H1 (cell line): ENCODE results near the gene UBE2D3. TPM values are rescaled to one million over a fixed set of nuclear protein-coding genes. Genes with fewer than 3 reads are reported as not detected.

ENCODE experiments used
- CTCF ChIA-PET: fragments of 300-600 bp; sonication (Branson Sonifier 250); formaldehyde crosslinking; loops from one replicate; lab custom pipeline; 2021; ENCODE audit not compliant: partially characterized antibody; lab: Charles Lee
- POLR2A ChIA-PET: fragments of 300-600 bp; sonication (Branson Sonifier 250); formaldehyde crosslinking; loops from one replicate; lab custom pipeline; 2021; ENCODE audit warnings: inconsistent platforms; ENCODE audit not compliant: partially characterized antibody; lab: Charles Lee
- DNase-seq, 2 experiments: peaks; one replicate each; pipeline versions ENCODE4 v3.0.0 to v3.0.0-alpha.2; 2010 to 2022; ENCODE audit warnings: low spot score in 2 of 2, low read depth in 1 of 2, mixed read lengths in 1 of 2
- FAIRE-seq: peaks from 2 replicates; lab custom pipeline; 2011; peaks lifted over from hg19 to GRCh38; lab: Jason Lieb, UNC
- H2AFZ ChIP-seq: 2 replicates; pipeline ENCODE4 v1.8.1; 2012; ENCODE audit warnings: low read length, inconsistent platforms
- H2AK5ac ChIP-seq: 2 replicates; pipeline ENCODE4 v1.6.1; 2013; ENCODE audit warnings: low read depth, low read length
- H2BK120ac ChIP-seq: replicated peaks from 2 replicates; pipeline ENCODE3; 2013; ENCODE audit warnings: low read depth, low read length, inconsistent platforms
- H2BK12ac ChIP-seq: 2 replicates; pipeline ENCODE4 v1.6.1; 2013; ENCODE audit warnings: low read depth, low read length
- H2BK15ac ChIP-seq: 2 replicates; pipeline ENCODE4 v1.6.1; 2013; ENCODE audit warnings: low read length
- H2BK20ac ChIP-seq: 2 replicates; pipeline ENCODE4 v1.6.1; 2013; ENCODE audit warnings: low read length
- H2BK5ac ChIP-seq: 2 replicates; pipeline ENCODE4 v1.6.1; 2013; ENCODE audit warnings: low read depth, low read length
- H3K14ac ChIP-seq: 2 replicates; pipeline ENCODE4 v1.6.1; 2013; ENCODE audit warnings: inconsistent platforms; ENCODE audit not compliant: insufficient read length
- H3K18ac ChIP-seq: 2 replicates; pipeline ENCODE4 v1.6.1; 2013; ENCODE audit warnings: low read length; ENCODE audit errors: extremely low read depth
- H3K23ac ChIP-seq: 2 replicates; pipeline ENCODE4 v1.6.1; 2013; ENCODE audit warnings: inconsistent platforms; ENCODE audit not compliant: insufficient read length
- H3K23me2 ChIP-seq: 2 replicates; pipeline ENCODE4 v1.6.1; 2013; ENCODE audit warnings: low read depth, low read length
- H3K27ac ChIP-seq: 2 replicates; pipeline ENCODE4 v1.6.1; 2011; ENCODE audit warnings: low read depth, low read length, inconsistent platforms
- H3K27me3 ChIP-seq, 4 experiments: replicated peaks in 1 of 4; 1 replicate in 1 of 4; 2 replicates in 3 of 4; pipeline versions ENCODE4 v1.6.1 to v1.8.1; 2011 to 2013; ENCODE audit warnings: low read length in 3 of 4, mild to moderate bottlenecking in 3 of 4, inconsistent platforms in 2 of 4, mixed read lengths in 2 of 4, moderate library complexity in 1 of 4; ENCODE audit not compliant: control insufficient read depth in 3 of 4, insufficient read depth in 3 of 4; ENCODE audit errors: extremely low read depth in 1 of 4
- H3K36me3 ChIP-seq, 4 experiments: 2 replicates each; pipeline versions ENCODE4 v1.6.1 to v1.8.1; 2011 to 2013; ENCODE audit warnings: mild to moderate bottlenecking in 4 of 4, low read length in 3 of 4, moderate library complexity in 2 of 4, control low read depth in 1 of 4, inconsistent platforms in 1 of 4; ENCODE audit not compliant: insufficient read depth in 4 of 4, control insufficient read depth in 2 of 4
- H3K4ac ChIP-seq: replicated peaks from 2 replicates; pipeline ENCODE3; 2013; ENCODE audit warnings: low read length, low read depth, mixed read lengths, inconsistent platforms; ENCODE audit not compliant: insufficient read length
- H3K4me1 ChIP-seq, 4 experiments: replicated peaks in 1 of 4; 1 replicate in 1 of 4; 2 replicates in 3 of 4; pipeline versions ENCODE4 v1.6.1 to v1.8.1; 2011 to 2013; ENCODE audit warnings: low read length in 3 of 4, inconsistent platforms in 2 of 4, mixed read lengths in 1 of 4; ENCODE audit not compliant: insufficient read depth in 4 of 4, control insufficient read depth in 3 of 4
- H3K4me2 ChIP-seq, 2 experiments: 2 replicates each; pipeline versions ENCODE4 v1.6.1 to v1.8.1; 2011 to 2013; ENCODE audit warnings: low read depth in 2 of 2, low read length in 2 of 2, control low read depth in 1 of 2, inconsistent platforms in 1 of 2, mild to moderate bottlenecking in 1 of 2; ENCODE audit not compliant: insufficient read depth in 1 of 2
- H3K4me3 ChIP-seq, 4 experiments: fragments of 200-600, 300-600 bp in 1 of 4; sonication (generic), shearing (Covaris generic), sonication (Bioruptor Twin) in 1 of 4; 2 replicates each; pipeline versions ENCODE4 v1.5.1 to v1.8.1; 2011 to 2016; ENCODE audit warnings: low read length in 4 of 4, low read depth in 3 of 4, control low read depth in 2 of 4, inconsistent platforms in 2 of 4, mild to moderate bottlenecking in 2 of 4, mixed read lengths in 1 of 4, moderate library complexity in 1 of 4; ENCODE audit not compliant: insufficient read depth in 2 of 4; ENCODE audit errors: extremely low read depth in 1 of 4
- H3K56ac ChIP-seq: replicated peaks from 2 replicates; pipeline ENCODE3; 2013; ENCODE audit warnings: low read depth, mild to moderate bottlenecking, mixed read lengths, low read length, inconsistent platforms; ENCODE audit not compliant: insufficient read length
- H3K79me1 ChIP-seq: 2 replicates; pipeline ENCODE4 v1.6.1; 2013; ENCODE audit warnings: low read depth, low read length, control low read depth
- H3K79me2 ChIP-seq, 2 experiments: 2 replicates each; pipeline versions ENCODE4 v1.6.1 to v1.8.1; 2012 to 2013; ENCODE audit warnings: low read length in 2 of 2, mild to moderate bottlenecking in 2 of 2, inconsistent platforms in 1 of 2; ENCODE audit not compliant: insufficient read depth in 2 of 2, control insufficient read depth in 1 of 2
- H3K9ac ChIP-seq, 4 experiments: replicated peaks in 1 of 4; 1 replicate in 1 of 4; 2 replicates in 3 of 4; pipeline versions ENCODE4 v1.6.1 to v1.8.1; 2011 to 2013; ENCODE audit warnings: low read depth in 3 of 4, low read length in 3 of 4, control low read depth in 2 of 4, mild to moderate bottlenecking in 2 of 4, moderate library complexity in 2 of 4, inconsistent platforms in 1 of 4; ENCODE audit errors: extremely low read depth in 1 of 4
- H3K9me3 ChIP-seq, 2 experiments: 2 replicates each; pipeline versions ENCODE4 v1.6.1 to v1.8.1; 2012 to 2013; ENCODE audit warnings: mild to moderate bottlenecking in 2 of 2, moderate library complexity in 2 of 2, control low read depth in 1 of 2, inconsistent platforms in 1 of 2, low read depth in 1 of 2, low read length in 1 of 2, mixed read lengths in 1 of 2; ENCODE audit not compliant: insufficient read depth in 2 of 2
- H4K20me1 ChIP-seq, 2 experiments: replicated peaks in 1 of 2; 2 replicates each; pipeline versions ENCODE3 to v1.8.1; 2011 to 2013; ENCODE audit warnings: inconsistent platforms in 2 of 2, low read length in 2 of 2, mild to moderate bottlenecking in 1 of 2; ENCODE audit not compliant: insufficient read depth in 2 of 2, control insufficient read depth in 1 of 2
- H4K5ac ChIP-seq: 2 replicates; pipeline ENCODE4 v1.6.1; 2013; ENCODE audit warnings: low read length, low read depth, mixed read lengths, inconsistent platforms; ENCODE audit not compliant: insufficient read length
- H4K8ac ChIP-seq: 2 replicates; pipeline ENCODE4 v1.8.0; 2013; ENCODE audit warnings: mild to moderate bottlenecking, moderate library complexity, low read length, inconsistent platforms; ENCODE audit not compliant: insufficient read depth; ENCODE audit errors: extremely low read depth
- H4K91ac ChIP-seq: replicated peaks from 2 replicates; pipeline ENCODE3; 2013; ENCODE audit warnings: low read length, mixed read lengths, inconsistent platforms; ENCODE audit not compliant: insufficient read length
- BCL11A ChIP-seq, 2 experiments: IDR thresholded peaks; one replicate each; pipeline ENCODE4 v1.6.1; 2011; ENCODE audit warnings: low read depth in 2 of 2, low read length in 2 of 2, mild to moderate bottlenecking in 2 of 2
- NANOG ChIP-seq: IDR thresholded peaks from 2 replicates; pipeline ENCODE4 v1.6.1; 2011; ENCODE audit warnings: low read length, low read depth, mild to moderate bottlenecking, inconsistent platforms; ENCODE audit not compliant: insufficient read depth, poor library complexity, severe bottlenecking
- POLR2A ChIP-seq, 2 experiments: IDR thresholded peaks; 1 replicate in 1 of 2; 2 replicates in 1 of 2; pipeline ENCODE4 v1.6.1; 2011; ENCODE audit warnings: low read depth in 2 of 2, low read length in 2 of 2, mild to moderate bottlenecking in 2 of 2; ENCODE audit errors: control extremely low read depth in 1 of 2
- POLR2AphosphoS5 ChIP-seq: IDR thresholded peaks from 2 replicates; pipeline ENCODE4 v1.6.1; 2011; ENCODE audit warnings: low read depth, low read length
- SIN3A ChIP-seq, 2 experiments: IDR thresholded peaks in 1 of 2; conservative IDR thresholded peaks in 1 of 2; 2 replicates each; pipeline ENCODE4 v1.6.1; 2011 to 2012; ENCODE audit warnings: low read length in 2 of 2, improper control_type of control experiment in 1 of 2, low read depth in 1 of 2, mild to moderate bottlenecking in 1 of 2
- SIRT6 ChIP-seq: IDR thresholded peaks from one replicate; pipeline ENCODE4 v1.7.1; 2012; ENCODE audit warnings: low read length, inconsistent platforms
- SUZ12 ChIP-seq: fragments of 200-600 bp; sonication (generic); IDR thresholded peaks from 2 replicates; pipeline ENCODE4 v1.6.1; 2012; ENCODE audit warnings: mild to moderate bottlenecking, inconsistent platforms, low read length, moderate library complexity, mixed read lengths
- WGBS, 2 experiments: shearing (Covaris generic) in 1 of 2; methylation state at CpG; one replicate each; pipeline versions ENCODE4 v1.1.6 to v1.1.7; 2013 to 2015; ENCODE audit warnings: low lambda C conversion rate in 2 of 2, mixed read lengths in 2 of 2, inconsistent platforms in 1 of 2, low coverage in 1 of 2, missing lambda C conversion rate in 1 of 2; ENCODE audit not compliant: insufficient replicate concordance in 2 of 2, insufficient coverage in 1 of 2, insufficient read length in 1 of 2; ENCODE audit errors: extremely low coverage in 1 of 2, missing lambda C conversion rate in 1 of 2; 5-methylcytosine and 5-hydroxymethylcytosine counted together
- polyA plus RNA-seq, 7 experiments: library from polyadenylated mRNA; depleted of rRNA in 3 of 7; stranded (reverse) in 5 of 7; unstranded in 2 of 7; fragments of >200 nt in 5 of 7; fragments of 200-250 nt in 2 of 7; gene quantifications; 1 replicate in 5 of 7; 2 replicates in 1 of 7; 4 replicates in 1 of 7; pipeline versions ENCODE4 v1.2.1 to v1.2.3, GENCODE V29; 2011 to 2013; ENCODE audit warnings: missing spikeins in 2 of 7, mixed read lengths in 2 of 7
- total RNA-seq: library from RNA; stranded (reverse); fragmentation: NEBNext Ultra II Directional; extraction: Animal tissue kit (Norgen Biotek cat#: 25700); gene quantifications from 2 replicates; pipeline ENCODE4 v1.2.1, GENCODE V29; 2021
- TF ChIP-seq, protein P1 (sequence below): IDR thresholded peaks from 2 replicates; pipeline ENCODE4 v1.6.1; 2012; ENCODE audit warnings: inconsistent platforms
- TF ChIP-seq, protein P2 (sequence below), 3 experiments: IDR thresholded peaks; 1 replicate in 2 of 3; 2 replicates in 1 of 3; pipeline versions ENCODE4 v1.5.1 to v1.6.1; 2011; ENCODE audit warnings: low read length in 3 of 3, mild to moderate bottlenecking in 3 of 3, inconsistent platforms in 2 of 3, low read depth in 1 of 3, moderate library complexity in 1 of 3; ENCODE audit not compliant: insufficient read depth in 1 of 3; ENCODE audit errors: control extremely low read depth in 1 of 3
- TF ChIP-seq, protein P3 (sequence below): IDR thresholded peaks from 2 replicates; pipeline ENCODE4 v1.6.1; 2011; ENCODE audit warnings: low read depth, mild to moderate bottlenecking, low read length; ENCODE audit not compliant: insufficient read depth

Gene UBE2D3
- total and polyA plus RNA-seq, 2 of the 8 experiments (the other 6 are each of a cell fraction or from before 2014, with no cell fraction given), result 396 to 544 TPM

DNA sequence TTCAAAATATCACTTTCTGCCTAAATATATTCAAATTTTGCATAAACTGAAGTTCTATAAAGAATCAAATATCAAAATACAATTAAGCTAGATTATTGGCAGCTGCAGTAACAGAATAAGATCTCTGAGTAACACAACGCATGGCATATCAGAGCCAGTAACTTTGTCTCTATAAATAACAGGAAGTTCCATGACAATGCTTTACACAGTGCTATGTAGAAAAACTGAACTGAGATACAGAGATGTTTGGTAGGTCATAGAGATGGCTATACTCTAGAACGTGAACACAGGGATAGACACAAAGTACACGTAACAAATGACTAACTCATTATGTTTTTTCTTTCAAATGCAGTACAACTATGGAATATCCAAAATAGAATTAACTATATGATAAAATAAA, 18.2 kb downstream of the UBE2D3 start:
- ChIA-PET CTCF (interaction anchor here (0.7 kb wide), 1 partner anchor 80 kb away, joined by 3 read pairs; no protein-coding TSS in a partner anchor), POLR2A (interaction anchor here (1.1 to 11.9 kb wide), 2 partner anchors 8 to 16 kb away, joined by 3 to 162 read pairs; partner anchors contain the start of gene UBE2D3)
- H3K23me2 ChIP-seq, result no peaks in the 10 kb centered on the region
- H3K4me2 ChIP-seq, result no peak overlapping the region
- no peak overlapping the region for H4K91ac ChIP-seq
- H3K4me3 ChIP-seq, result no peak overlapping the region
- H3K27ac ChIP-seq, result no peak overlapping the region
- peaks cover 0 to 3% (median 0%) of the 10 kb centered on the region in 4 experiments; a peak in 1 of 7 replicates for H3K4me1 ChIP-seq
- H2BK15ac ChIP-seq, result no peak overlapping the region
- FAIRE-seq (no peak), DNase-seq (no peak)
- no peak overlapping the region for H3K18ac ChIP-seq
- no peak overlapping the region for H3K23ac ChIP-seq
- no peak overlapping the region for H3K14ac ChIP-seq
- H2AFZ ChIP-seq, result no peak overlapping the region
- H3K79me2 ChIP-seq, result peaks cover 14 to 98% of the 10 kb centered on the region in 2 experiments
- H4K8ac ChIP-seq, result no peak overlapping the region
- no peak overlapping the region for H4K5ac ChIP-seq
- peaks cover 0 to 46% (median 16%) of the 10 kb centered on the region in 4 experiments; a peak in 4 of 8 replicates for H3K36me3 ChIP-seq
- no peak overlapping the region for H2BK5ac ChIP-seq
- peaks cover 14 to 22% of the 10 kb centered on the region in 2 experiments for H4K20me1 ChIP-seq
- no peak overlapping the region for H3K9ac ChIP-seq
- TF ChIP-seq POLR2A (IDR thresholded peaks at IDR 0.05; ENCODE audit: control extremely low read depth in 1 of 2, low read depth in 2 of 2, low read length in 2 of 2) (no peak), SIN3A (conservative IDR thresholded peaks at IDR 0.05 in 1 of 2, IDR thresholded peaks at IDR 0.05 in 1 of 2; ENCODE audit: low read depth in 1 of 2, low read length in 2 of 2) (no peak), BCL11A (IDR thresholded peaks at IDR 0.05; ENCODE audit: low read depth in 2 of 2, low read length in 2 of 2) (no peak), SIRT6 (no peak), NANOG (no peak), POLR2AphosphoS5 (no peak), SUZ12 (no peak)
- TF ChIP-seq, protein P1, sequence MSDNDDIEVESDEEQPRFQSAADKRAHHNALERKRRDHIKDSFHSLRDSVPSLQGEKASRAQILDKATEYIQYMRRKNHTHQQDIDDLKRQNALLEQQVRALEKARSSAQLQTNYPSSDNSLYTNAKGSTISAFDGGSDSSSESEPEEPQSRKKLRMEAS, result no peak
- TF ChIP-seq, protein P2, sequence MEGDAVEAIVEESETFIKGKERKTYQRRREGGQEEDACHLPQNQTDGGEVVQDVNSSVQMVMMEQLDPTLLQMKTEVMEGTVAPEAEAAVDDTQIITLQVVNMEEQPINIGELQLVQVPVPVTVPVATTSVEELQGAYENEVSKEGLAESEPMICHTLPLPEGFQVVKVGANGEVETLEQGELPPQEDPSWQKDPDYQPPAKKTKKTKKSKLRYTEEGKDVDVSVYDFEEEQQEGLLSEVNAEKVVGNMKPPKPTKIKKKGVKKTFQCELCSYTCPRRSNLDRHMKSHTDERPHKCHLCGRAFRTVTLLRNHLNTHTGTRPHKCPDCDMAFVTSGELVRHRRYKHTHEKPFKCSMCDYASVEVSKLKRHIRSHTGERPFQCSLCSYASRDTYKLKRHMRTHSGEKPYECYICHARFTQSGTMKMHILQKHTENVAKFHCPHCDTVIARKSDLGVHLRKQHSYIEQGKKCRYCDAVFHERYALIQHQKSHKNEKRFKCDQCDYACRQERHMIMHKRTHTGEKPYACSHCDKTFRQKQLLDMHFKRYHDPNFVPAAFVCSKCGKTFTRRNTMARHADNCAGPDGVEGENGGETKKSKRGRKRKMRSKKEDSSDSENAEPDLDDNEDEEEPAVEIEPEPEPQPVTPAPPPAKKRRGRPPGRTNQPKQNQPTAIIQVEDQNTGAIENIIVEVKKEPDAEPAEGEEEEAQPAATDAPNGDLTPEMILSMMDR (IDR thresholded peaks at IDR 0.05; ENCODE audit: control extremely low read depth in 1 of 3, insufficient read depth in 1 of 3, low read depth in 1 of 3, low read length in 3 of 3), result no peak
- TF ChIP-seq, protein P3, sequence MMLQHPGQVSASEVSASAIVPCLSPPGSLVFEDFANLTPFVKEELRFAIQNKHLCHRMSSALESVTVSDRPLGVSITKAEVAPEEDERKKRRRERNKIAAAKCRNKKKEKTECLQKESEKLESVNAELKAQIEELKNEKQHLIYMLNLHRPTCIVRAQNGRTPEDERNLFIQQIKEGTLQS, result no peak
- no peak overlapping the region for H2BK12ac ChIP-seq
- H2AK5ac ChIP-seq, result no peak overlapping the region
- H3K9me3 ChIP-seq, result no peaks in the 10 kb centered on the region
- H3K56ac ChIP-seq, result no peak overlapping the region
- H3K27me3 ChIP-seq, result no peaks in the 10 kb centered on the region
- H2BK120ac ChIP-seq, result no peak overlapping the region
- 96% methylated on average over 3 of the region's 3 CpGs; no CpG with 5 or more reads in 1 of the 2 experiments for WGBS, 2 experiments
- H2BK20ac ChIP-seq, result no peak overlapping the region
- H3K4ac ChIP-seq, result no peak overlapping the region
- H3K79me1 ChIP-seq, result no peaks in the 10 kb centered on the region
